Stomach (tissue), 9 donors: ENCODE results near the gene TMEM164. TPM values are rescaled to one million over a fixed set of nuclear protein-coding genes. Genes with fewer than 3 reads are reported as not detected.

ENCODE experiments used
- DNase-seq, 2 donors: peaks; one replicate each; pipeline versions ENCODE4 v3.0.0 to v3.0.0-alpha.2; 2013 to 2019
- H3K27ac ChIP-seq, 5 donors: fragments of 200-600 bp in 4 of 5; sonication (generic) in 4 of 5; one replicate each; pipeline ENCODE4 v1.5.1; 2013 to 2019; ENCODE audit warnings: mild to moderate bottlenecking in 1 of 5, moderate library complexity in 1 of 5
- H3K27me3 ChIP-seq, 3 donors: fragments of 200-600 bp; sonication (generic); one replicate each; pipeline ENCODE4 v1.5.1; 2017 to 2019; ENCODE audit warnings: mixed run types in 1 of 3
- H3K36me3 ChIP-seq, 4 donors: fragments of 200-600 bp; sonication (generic); 1 replicate in 3 of 4; 2 replicates in 1 of 4; pipeline ENCODE4 v1.5.1; 2016 to 2019
- H3K4me1 ChIP-seq, 4 donors: fragments of 200-600 bp; sonication (generic); one replicate each; pipeline ENCODE4 v1.5.1; 2016 to 2019
- H3K4me3 ChIP-seq, 4 donors: fragments of 200-600 bp; sonication (generic) in 3 of 4; one replicate each; pipeline ENCODE4 v1.5.1; 2016 to 2019; ENCODE audit warnings: mild to moderate bottlenecking in 1 of 4
- H3K9me3 ChIP-seq, 4 donors: fragments of 200-600 bp; sonication (generic); one replicate each; pipeline ENCODE4 v1.5.1; 2016 to 2019
- CTCF ChIP-seq, 7 experiments: fragments of 450-650 bp in 4 of 7; fragments of 200-600 bp in 3 of 7; sonication (generic) in 3 of 7; IDR thresholded peaks; one replicate each; pipeline ENCODE4 v1.5.1; 2016 to 2019; ENCODE audit warnings: antibody characterized with exemption in 7 of 7, control low read depth in 2 of 7, mild to moderate bottlenecking in 1 of 7
- EP300 ChIP-seq: sonication (generic); formaldehyde crosslinking; IDR thresholded peaks from one replicate; pipeline ENCODE4 v1.6.1; 2017; ENCODE audit warnings: antibody characterized with exemption
- POLR2A ChIP-seq, 4 donors: fragments of 450-650 bp; IDR thresholded peaks; one replicate each; pipeline ENCODE4 v1.6.1; 2016; ENCODE audit warnings: antibody characterized with exemption in 4 of 4, control low read depth in 2 of 4, mild to moderate bottlenecking in 1 of 4, moderate library complexity in 1 of 4
- POLR2AphosphoS5 ChIP-seq, 3 donors: sonication (generic); formaldehyde crosslinking; IDR thresholded peaks; one replicate each; pipeline ENCODE4 v1.6.1; 2016; ENCODE audit warnings: antibody characterized with exemption in 3 of 3
- WGBS, 5 donors: extraction: QIAGEN DNeasy Blood & Tissue Kit in 3 of 5; methylation state at CpG; one replicate each; pipeline versions ENCODE4 v1.1.5 to v1.1.7; 2013 to 2018; 5-methylcytosine and 5-hydroxymethylcytosine counted together
- intact Hi-C: fragments of 100-400 bp; cut with DNase I; formaldehyde crosslinking; loops from one replicate; pipeline ENCODE4 v1.15.1; 2023; ENCODE audit warnings: low total_unique reads
- polyA plus RNA-seq, 3 donors: library from polyadenylated mRNA; stranded (reverse); fragments of 200-250 nt; gene quantifications; one replicate each; pipeline ENCODE4 v1.2.3, GENCODE V29; 2013
- total RNA-seq, 5 donors: library from RNA; depleted of rRNA; stranded (reverse); fragments of >200 nt; gene quantifications; one replicate each; pipeline versions ENCODE4 v1.1.0 to v1.2.3, GENCODE V29; 2014 to 2016
- donor health status: healthy with polysubstance abuse.
- donor health status: Bipolar disorder and iron deficiency.
- donor health status: healthy.

The TMEM164 gene
- total and polyA plus RNA-seq, 8 donors: 4.9 to 29.7 (median 11.6) TPM

GRCh38 chrX:110123331-110123782 lies 120.4 kb downstream of the TMEM164 start:
- H3K4me1 ChIP-seq: peaks cover 0 to 9% (median 8%) of the 10 kb centered on the region in 4 donors
- no peak for TF ChIP-seq EP300
- H3K36me3 ChIP-seq: no peaks in the 10 kb centered on the region
- 80 to 97% (median 89%) methylated on average over 3 of the region's 3 CpGs; no CpG with 5 or more reads in 1 of the 5 donors for WGBS, 5 donors
- intact Hi-C loops: no loop called here
- no peak overlapping the region for H3K4me3 ChIP-seq
- peaks cover 0 to 4% (median 0%) of the 10 kb centered on the region in 3 donors for H3K27me3 ChIP-seq
- H3K9me3 ChIP-seq: no peaks in the 10 kb centered on the region
- no peak overlapping the region for H3K27ac ChIP-seq
- DNase-seq: no peak

GRCh38 chrX:110125446-110126162 lies 122.7 kb downstream of the TMEM164 start:
- peaks cover 0 to 4% (median under 1%) of the 10 kb centered on the region in 4 donors for H3K4me1 ChIP-seq
- no peak overlapping the region for H3K27ac ChIP-seq
- intact Hi-C loops: no loop called here
- WGBS, 5 donors: 52 to 88% (median 64%) methylated on average over 7 to 9 of the region's 9 CpGs
- no peak overlapping the region for H3K4me3 ChIP-seq
- no peaks in the 10 kb centered on the region for H3K36me3 ChIP-seq
- H3K9me3 ChIP-seq: no peaks in the 10 kb centered on the region
- peaks cover 0 to 4% (median 0%) of the 10 kb centered on the region in 3 donors for H3K27me3 ChIP-seq
- TF ChIP-seq POLR2A (IDR thresholded peaks at IDR 0.05) (no peak), CTCF (IDR thresholded peaks at IDR 0.05) (no peak), EP300 (no peak), POLR2AphosphoS5 (IDR thresholded peaks at IDR 0.05) (no peak)
- peak in 1 of 2 donors; percentile 36 for DNase-seq

- no peak for DNase-seq
- no peaks in the 10 kb centered on the region for H3K36me3 ChIP-seq
- WGBS, 5 donors: 77 to 100% (median 92%) methylated on average over 1 of the region's 1 CpG
- H3K9me3 ChIP-seq: no peaks in the 10 kb centered on the region
- peaks cover 0 to 4% (median 0%) of the 10 kb centered on the region in 3 donors for H3K27me3 ChIP-seq
- no peak for TF ChIP-seq EP300
- TF ChIP-seq CTCF (IDR thresholded peaks at IDR 0.05): no peak
- TF ChIP-seq POLR2A (IDR thresholded peaks at IDR 0.05): no peak
- TF ChIP-seq POLR2AphosphoS5 (IDR thresholded peaks at IDR 0.05): no peak
- no peak overlapping the region for H3K4me3 ChIP-seq
- intact Hi-C loops: no loop called here
- H3K27ac ChIP-seq: no peak overlapping the region
- no peaks in the 10 kb centered on the region for H3K4me1 ChIP-seq
These were observed 128.1 kb downstream of the TMEM164 start for GRCh38 chrX:110131031-110131430.

GRCh38 chrX:110132450-110133114 lies 129.7 kb downstream of the TMEM164 start:
- no peak overlapping the region for H3K4me3 ChIP-seq
- H3K36me3 ChIP-seq: no peaks in the 10 kb centered on the region
- TF ChIP-seq POLR2A (IDR thresholded peaks at IDR 0.05): no peak
- TF ChIP-seq EP300: no peak
- no peak for TF ChIP-seq CTCF (IDR thresholded peaks at IDR 0.05)
- TF ChIP-seq POLR2AphosphoS5 (IDR thresholded peaks at IDR 0.05): no peak
- H3K4me1 ChIP-seq: no peaks in the 10 kb centered on the region
- no peak overlapping the region for H3K27ac ChIP-seq
- no peaks in the 10 kb centered on the region for H3K9me3 ChIP-seq
- 60 to 95% (median 92%) methylated on average over 1 of the region's 1 CpG for WGBS, 5 donors
- DNase-seq: no peak
- H3K27me3 ChIP-seq: no peaks in the 10 kb centered on the region
- intact Hi-C loops: no loop called here
